ENCODE results near the gene FZR1.

Gene FZR1

GRCh38 chr19:3505598-3506383 lies at the start of gene FZR1:
Gene FZR1 (plus strand): TSS chr19:3506311. CDS start chr19:3522990, 16,679 bp downstream.
- DNase-seq (ENCODE audit: low read depth), result peak; percentile 97

DNA sequence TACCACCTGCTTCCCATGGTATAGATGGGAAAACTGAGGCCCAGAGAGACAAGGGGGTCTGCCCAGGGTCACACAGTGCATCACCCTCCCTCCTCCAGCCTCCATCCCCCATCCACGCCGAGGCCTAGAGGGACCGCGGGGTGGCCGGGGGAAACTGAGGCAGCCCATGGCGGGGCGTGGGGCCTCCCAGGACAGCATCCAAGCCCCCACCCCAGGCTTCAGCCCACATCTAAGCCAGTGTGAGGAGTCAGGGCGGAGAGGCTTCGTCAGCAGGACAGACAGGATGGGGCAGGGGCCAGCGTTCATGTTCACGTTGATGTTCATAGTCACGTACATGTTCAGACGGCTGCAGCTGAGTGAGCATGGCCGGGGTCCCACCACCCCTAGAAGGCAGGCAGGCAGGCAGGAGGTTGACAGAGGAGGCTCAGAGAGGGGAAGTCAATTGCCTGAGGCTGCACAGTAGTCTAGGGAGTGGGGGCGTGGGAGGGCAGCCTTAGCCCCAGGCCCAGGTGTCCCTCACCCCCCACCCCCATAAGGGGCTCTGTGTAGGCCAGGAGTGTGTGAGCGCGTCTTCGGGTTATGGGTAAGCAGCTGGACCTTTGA lies 49.1 kb upstream of the FZR1 start:
- DNase-seq (ENCODE audit: low read depth), result no peak

- DNase-seq (ENCODE audit: low read depth), result no peak
Observed at GRCh38 chr19:3457528-3458228, 48.4 kb upstream of the FZR1 start.

- no peak for DNase-seq (ENCODE audit: low read depth)
Observed at GRCh38 chr19:3458229-3459088, 47.7 kb upstream of the FZR1 start.

- no peak for DNase-seq (ENCODE audit: low read depth)
Observed at GRCh38 chr19:3459089-3459881, 46.8 kb upstream of the FZR1 start.

GRCh38 chr19:3459965-3460582 lies 46.0 kb upstream of the FZR1 start:
- DNase-seq (ENCODE audit: low read depth), result no peak

DNA sequence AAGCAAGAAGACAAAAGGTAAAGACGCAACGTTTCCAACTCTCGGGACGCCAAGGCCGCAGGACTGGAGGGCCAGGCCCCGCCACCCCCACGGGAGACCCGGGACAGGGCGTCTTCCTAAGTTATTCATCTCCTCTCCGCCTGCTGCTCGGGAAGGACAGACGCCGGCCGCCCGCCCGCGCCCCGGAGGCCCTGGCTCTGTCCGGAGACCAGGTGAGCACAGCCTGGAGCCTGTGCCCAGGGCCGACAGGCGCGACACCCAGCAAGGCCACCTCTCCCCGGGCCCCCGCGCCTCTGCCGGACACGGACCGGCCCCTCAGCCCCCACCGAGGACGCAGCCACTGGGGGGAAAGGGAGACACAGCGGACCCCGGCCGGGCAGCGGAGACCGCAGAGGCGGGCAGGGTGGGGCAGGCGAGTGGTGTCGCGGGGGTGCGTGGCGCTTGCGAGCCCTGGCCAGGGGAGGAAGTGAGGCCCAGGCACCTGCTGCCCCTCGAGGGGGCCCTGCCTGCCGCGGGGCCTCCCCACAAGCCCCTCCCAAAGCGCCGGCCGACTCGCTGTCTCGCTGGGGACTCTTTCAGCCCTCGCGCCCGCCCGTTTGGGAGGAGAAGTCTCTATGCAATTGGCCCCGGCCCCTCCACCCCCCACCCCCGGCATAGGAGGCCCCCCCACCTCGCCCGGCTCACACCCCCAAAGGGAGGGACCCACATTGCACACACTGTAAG lies 43.0 kb upstream of the FZR1 start:
- DNase-seq (ENCODE audit: low read depth), result no peak

GRCh38 chr19:3463714-3464586 lies 42.2 kb upstream of the FZR1 start:
- no peak for DNase-seq (ENCODE audit: low read depth)

GRCh38 chr19:3464587-3465235 lies 41.4 kb upstream of the FZR1 start:
- DNase-seq (ENCODE audit: low read depth), result no peak

DNA sequence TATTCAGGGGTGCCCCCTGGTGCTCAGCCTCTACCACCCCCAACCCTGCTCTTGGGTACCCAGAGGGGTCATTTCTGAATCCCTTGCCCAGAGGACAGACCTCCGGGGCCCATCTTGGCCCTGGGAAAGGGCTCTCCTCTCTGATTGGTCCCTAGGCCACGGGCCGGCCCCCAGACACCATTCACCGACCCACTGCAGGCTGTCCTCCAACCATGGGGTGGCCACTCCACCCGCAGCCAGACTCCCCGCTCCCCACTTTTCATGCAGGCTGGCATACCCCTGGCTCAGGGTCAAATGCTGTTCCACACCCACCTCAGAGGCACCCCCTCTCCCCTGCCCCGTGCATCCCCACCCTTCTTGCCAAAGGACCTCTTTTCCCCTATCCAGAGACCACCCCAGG lies 40.6 kb upstream of the FZR1 start:
- DNase-seq (ENCODE audit: low read depth), result no peak

GRCh38 chr19:3466635-3467034 lies 39.5 kb upstream of the FZR1 start:
- no peak for DNase-seq (ENCODE audit: low read depth)

- DNase-seq (ENCODE audit: low read depth), result no peak
Observed at GRCh38 chr19:3467437-3468198, 38.5 kb upstream of the FZR1 start.

DNA sequence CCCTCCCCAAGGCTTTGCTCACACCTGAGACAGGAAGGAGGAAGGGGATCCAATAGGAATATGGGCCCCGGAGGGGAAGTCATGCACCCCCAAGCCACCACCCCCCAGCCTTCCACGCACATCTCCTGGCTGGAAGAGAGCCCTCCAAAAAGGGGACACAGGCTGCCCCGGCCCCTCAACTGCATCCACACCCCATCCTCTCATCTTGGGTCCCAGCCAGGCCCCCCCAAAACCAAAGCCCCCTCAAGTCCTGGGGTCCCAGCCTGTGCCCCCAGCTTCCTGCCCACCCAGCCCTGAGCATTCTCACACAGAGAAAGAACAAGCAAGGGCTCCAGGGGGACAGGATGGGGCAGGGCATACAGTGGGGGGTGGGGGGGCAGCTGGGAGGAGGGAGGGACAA lies 37.9 kb upstream of the FZR1 start:
- DNase-seq (ENCODE audit: low read depth), result no peak

GRCh38 chr19:3469638-3470499 lies 36.2 kb upstream of the FZR1 start:
- no peak for DNase-seq (ENCODE audit: low read depth)

DNA sequence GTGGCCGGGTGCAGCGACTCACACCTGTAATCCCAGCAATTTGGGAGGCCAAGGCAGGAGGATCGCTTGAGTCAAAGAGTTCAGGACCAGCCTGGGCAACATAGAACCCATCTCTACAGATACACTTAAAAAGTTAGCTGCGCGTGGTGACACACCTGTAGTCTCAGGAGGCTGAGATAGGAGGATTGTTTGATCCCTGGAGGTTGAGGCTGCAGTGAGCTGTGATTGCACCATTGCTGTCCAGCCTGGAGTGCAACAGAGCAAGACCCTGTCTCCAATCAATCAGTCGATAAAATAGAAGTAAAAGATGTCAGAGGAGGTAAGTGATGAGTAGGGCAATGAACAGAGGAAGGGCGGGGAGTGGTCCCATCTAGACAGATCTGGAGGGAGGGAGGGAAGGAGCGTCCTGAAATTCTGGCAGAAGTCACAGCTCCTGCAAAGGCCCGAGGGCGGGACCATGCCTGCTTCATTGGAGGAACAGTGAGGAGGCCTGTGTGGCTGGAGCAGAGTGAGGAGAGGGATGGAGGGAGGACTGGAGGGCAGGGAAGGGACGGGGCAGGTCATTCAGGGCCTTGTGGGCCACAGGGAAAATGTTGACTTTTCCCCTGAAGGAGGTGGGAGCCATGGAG lies 35.5 kb upstream of the FZR1 start:
- DNase-seq (ENCODE audit: low read depth), result no peak

DNA sequence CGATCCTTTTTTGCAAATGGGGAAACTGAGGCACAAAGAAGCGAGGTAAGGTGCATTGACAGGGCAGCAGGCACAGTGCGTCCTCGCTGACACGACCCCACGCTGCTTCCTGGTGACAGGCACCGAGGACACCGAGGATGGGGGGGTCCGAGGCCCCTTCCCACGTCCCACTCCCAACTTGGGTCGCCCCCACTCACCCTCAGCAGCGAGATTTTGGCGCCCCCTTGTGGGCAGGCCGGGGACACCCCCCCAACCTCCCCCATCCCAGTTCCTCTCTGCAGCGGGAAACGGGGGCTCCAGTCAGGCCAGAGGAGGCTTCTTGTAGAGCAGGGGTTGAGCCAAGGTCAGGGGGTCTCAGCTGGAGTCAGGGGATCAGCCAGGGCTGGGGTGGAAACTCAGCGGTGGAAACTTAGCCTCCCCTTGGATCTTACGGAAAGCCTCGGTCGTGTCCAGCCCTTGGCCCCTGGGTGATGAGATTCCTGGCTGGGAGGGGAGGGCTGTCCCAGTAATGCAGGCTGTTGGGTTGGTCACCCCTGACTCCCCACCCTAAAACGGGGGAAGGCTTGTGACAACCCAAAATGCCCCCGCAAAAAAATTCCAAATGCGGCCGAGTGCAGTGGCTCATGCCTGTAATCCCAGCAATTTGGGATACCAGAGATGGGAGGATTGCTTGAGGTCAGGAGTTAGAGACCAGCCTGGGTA lies 34.0 kb upstream of the FZR1 start:
- DNase-seq (ENCODE audit: low read depth), result no peak

Data from stimulated activated CD8-positive, alpha-beta memory T cell treated with anti-CD3 and anti-CD28 coated beads, Interleukin-15, amount 100 ng/mL, for 1 hour (primary cell).